Measurements from ENCODE around the gene TP53TG3E. TPM values are rescaled to one million over a fixed set of nuclear protein-coding genes. Genes with fewer than 3 reads are reported as not detected.
"Not testable (repeated sequence)": the region's sequence is repeated elsewhere in the genome, so short reads cannot be mapped to it uniquely, and the experiment has no call there.

Gene TP53TG3E, protein sequence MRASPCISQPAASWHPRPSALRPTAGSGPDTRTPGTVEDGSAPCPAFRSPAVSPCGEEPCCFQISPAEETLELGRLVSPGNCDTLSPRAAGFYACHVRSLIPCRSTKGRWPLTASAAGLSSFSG
- under 1 TPM in 1 of 2 donors, not detected in 1; 0.01 TPM for polyA plus RNA-seq

DNA sequence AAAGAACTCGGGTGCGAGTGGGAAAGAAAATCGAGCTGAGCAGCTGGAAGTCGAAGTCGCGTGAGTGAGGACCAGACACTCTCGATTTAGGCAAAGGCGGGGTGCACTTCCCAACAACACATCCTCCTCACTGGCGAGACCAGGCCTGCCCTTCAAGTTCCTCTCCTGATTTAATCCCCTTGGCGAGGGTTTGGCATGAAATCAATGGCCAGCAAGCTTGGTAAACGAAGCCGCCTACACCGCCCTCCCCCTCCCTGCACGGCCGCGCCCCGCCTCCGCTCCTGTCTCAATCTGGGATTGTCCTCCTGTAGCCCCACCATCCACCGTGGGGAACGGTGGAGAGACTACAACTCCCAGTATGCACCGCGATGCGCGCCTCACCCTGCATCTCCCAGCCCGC, at the start of gene TP53TG3E:
TSS of gene TP53TG3E (plus strand) at position 301 of the 400 bp plus-strand sequence. CDS start at position 369, 68 bp downstream.
- WGBS, 2 donors, result no CpG with 5 or more reads among the region's 25 CpGs
- H3K4me3 ChIP-seq (ENCODE audit: low read depth in 1 of 2, low read length in 2 of 2); H3K27me3 ChIP-seq (ENCODE audit: control insufficient read depth in 1 of 2, insufficient read depth in 2 of 2, low read length in 2 of 2); H3K9me3 ChIP-seq (ENCODE audit: control insufficient read depth in 2 of 2, insufficient read depth in 1 of 2, low read depth in 1 of 2, low read length in 1 of 2); H3K27ac ChIP-seq (ENCODE audit: low read depth in 2 of 2, low read length in 1 of 2); H3K4me1 ChIP-seq (ENCODE audit: control insufficient read depth in 2 of 2, insufficient read depth in 2 of 2, low read length in 1 of 2); H3K36me3 ChIP-seq (ENCODE audit: control insufficient read depth in 2 of 2, insufficient read depth in 2 of 2, low read length in 1 of 2): not testable (repeated sequence)

DNA sequence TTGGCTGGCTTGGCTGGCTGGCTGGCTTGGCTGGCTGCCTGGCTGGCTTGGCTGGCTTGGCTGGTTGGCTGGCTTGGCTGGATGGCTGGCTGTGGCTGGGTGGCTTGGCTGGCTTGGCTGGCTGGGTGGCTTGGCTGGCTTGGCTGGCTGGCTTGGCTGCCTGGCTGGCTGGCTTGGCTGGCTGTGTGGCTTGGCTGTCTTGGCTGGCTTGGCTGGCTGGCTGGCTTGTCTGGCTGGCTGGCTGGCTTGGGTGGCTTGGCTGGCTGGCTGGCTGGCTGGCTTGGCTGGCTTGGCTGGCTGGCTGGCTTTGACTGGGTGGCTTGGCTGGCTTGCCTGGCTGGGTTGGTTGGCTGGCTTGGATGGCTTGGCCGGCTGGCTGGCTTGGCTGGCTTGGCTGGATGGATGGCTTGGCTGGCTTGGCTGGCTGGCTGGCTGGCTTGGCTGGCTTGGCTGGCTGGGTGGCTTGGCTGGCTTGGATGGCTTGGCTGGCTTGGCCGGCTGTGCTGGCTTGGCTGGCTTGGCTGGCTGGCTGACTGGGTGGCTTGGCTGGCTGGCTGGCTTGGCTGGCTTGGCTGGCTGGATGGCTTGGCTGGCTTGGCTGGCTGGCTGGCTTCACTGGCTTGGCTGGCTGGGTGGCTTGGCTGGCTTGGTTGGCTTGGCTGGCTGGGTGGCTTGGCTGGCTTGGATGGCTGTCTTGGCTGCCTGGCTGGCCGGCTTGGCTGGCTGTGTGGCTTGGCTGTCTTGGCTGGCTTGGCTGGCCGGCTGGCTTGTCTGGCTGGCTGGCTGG, 32.3 kb downstream of the TP53TG3E start:
- WGBS, 2 donors, result 48 to 68% methylated on average over 4 of the region's 4 CpGs
- H3K4me1 ChIP-seq (ENCODE audit: control insufficient read depth in 2 of 2, insufficient read depth in 2 of 2, low read length in 1 of 2); H3K27me3 ChIP-seq (ENCODE audit: control insufficient read depth in 1 of 2, insufficient read depth in 2 of 2, low read length in 2 of 2); H3K27ac ChIP-seq (ENCODE audit: low read depth in 2 of 2, low read length in 1 of 2); H3K4me3 ChIP-seq (ENCODE audit: low read depth in 1 of 2, low read length in 2 of 2); H3K36me3 ChIP-seq (ENCODE audit: control insufficient read depth in 2 of 2, insufficient read depth in 2 of 2, low read length in 1 of 2): not testable (repeated sequence)
- H3K9me3 ChIP-seq (ENCODE audit: control insufficient read depth in 2 of 2, insufficient read depth in 1 of 2, low read depth in 1 of 2, low read length in 1 of 2), result peaks cover 15 to 28% of the 10 kb centered on the region in 2 donors

DNA sequence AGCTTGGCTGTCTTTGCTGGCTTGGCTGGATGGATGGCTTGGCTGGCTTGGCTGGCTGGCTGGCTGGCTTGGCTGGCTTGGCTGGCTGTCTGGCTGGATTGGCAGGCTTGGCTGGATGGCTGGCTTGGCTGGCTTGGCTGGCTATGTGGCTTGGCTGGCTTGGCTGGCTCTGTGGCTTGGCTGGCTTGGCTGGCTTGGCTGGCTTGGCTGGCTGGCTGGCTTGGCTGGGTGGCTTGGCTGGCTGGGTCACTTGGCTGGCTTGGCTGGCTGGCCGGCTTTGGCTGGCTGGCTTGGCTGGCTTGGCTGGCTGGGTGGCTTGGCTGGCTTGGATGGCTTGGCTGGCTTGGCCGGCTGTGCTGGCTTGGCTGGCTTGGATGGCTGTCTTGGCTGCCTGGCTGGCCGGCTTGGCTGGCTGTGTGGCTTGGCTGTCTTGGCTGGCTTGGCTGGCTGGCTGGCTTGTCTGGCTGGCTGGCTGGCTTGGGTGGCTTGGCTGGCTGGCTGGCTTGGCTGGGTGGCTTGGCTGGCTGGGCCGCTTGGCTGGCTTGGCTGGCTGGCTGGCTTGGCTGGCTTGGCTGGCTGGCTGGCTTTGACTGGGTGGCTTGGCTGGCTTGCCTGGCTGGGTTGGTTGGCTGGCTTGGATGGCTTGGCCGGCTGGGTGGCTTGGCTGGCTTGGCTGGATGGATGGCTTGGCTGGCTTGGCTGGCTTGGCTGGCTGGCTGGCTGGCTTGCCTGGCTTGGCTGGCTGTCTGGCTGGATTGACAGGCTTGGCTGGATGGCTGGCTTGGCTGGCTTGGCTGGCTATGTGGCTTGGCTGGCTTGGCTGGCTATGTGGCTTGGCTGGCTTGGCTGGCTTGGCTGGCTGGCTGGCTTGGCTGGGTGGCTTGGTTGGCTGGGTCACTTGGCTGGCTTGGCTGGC, 33.8 kb downstream of the TP53TG3E start:
- H3K36me3 ChIP-seq (ENCODE audit: control insufficient read depth in 2 of 2, insufficient read depth in 2 of 2, low read length in 1 of 2); H3K27me3 ChIP-seq (ENCODE audit: control insufficient read depth in 1 of 2, insufficient read depth in 2 of 2, low read length in 2 of 2); H3K4me3 ChIP-seq (ENCODE audit: low read depth in 1 of 2, low read length in 2 of 2); H3K4me1 ChIP-seq (ENCODE audit: control insufficient read depth in 2 of 2, insufficient read depth in 2 of 2, low read length in 1 of 2); H3K27ac ChIP-seq (ENCODE audit: low read depth in 2 of 2, low read length in 1 of 2): not testable (repeated sequence)
- WGBS, 2 donors, result 61 to 70% methylated on average over 5 of the region's 5 CpGs
- H3K9me3 ChIP-seq (ENCODE audit: control insufficient read depth in 2 of 2, insufficient read depth in 1 of 2, low read depth in 1 of 2, low read length in 1 of 2), result peaks cover 15 to 28% of the 10 kb centered on the region in 2 donors

DNA sequence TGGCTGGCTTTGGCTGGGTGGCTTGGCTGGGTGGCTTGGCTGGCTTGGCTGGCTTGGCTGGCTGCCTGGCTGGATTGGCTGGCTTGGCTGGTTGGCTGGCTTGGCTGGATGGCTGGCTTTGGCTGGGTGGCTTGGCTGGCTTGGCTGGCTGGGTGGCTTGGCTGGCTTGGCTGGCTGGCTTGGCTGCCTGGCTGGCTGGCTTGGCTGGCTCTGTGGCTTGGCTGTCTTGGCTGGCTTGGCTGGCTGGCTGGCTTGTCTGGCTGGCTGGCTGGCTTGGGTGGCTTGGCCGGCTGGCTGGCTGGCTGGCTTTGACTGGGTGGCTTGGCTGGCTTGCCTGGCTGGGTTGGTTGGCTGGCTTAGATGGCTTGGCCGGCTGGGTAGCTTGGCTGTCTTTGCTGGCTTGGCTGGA, 34.4 kb downstream of the TP53TG3E start:
- peaks cover 15 to 28% of the 10 kb centered on the region in 2 donors for H3K9me3 ChIP-seq (ENCODE audit: control insufficient read depth in 2 of 2, insufficient read depth in 1 of 2, low read depth in 1 of 2, low read length in 1 of 2)
- 56 to 59% methylated on average over 2 of the region's 2 CpGs for WGBS, 2 donors
- H3K4me3 ChIP-seq (ENCODE audit: low read depth in 1 of 2, low read length in 2 of 2); H3K36me3 ChIP-seq (ENCODE audit: control insufficient read depth in 2 of 2, insufficient read depth in 2 of 2, low read length in 1 of 2); H3K27me3 ChIP-seq (ENCODE audit: control insufficient read depth in 1 of 2, insufficient read depth in 2 of 2, low read length in 2 of 2); H3K4me1 ChIP-seq (ENCODE audit: control insufficient read depth in 2 of 2, insufficient read depth in 2 of 2, low read length in 1 of 2); H3K27ac ChIP-seq (ENCODE audit: low read depth in 2 of 2, low read length in 1 of 2): not testable (repeated sequence)

DNA sequence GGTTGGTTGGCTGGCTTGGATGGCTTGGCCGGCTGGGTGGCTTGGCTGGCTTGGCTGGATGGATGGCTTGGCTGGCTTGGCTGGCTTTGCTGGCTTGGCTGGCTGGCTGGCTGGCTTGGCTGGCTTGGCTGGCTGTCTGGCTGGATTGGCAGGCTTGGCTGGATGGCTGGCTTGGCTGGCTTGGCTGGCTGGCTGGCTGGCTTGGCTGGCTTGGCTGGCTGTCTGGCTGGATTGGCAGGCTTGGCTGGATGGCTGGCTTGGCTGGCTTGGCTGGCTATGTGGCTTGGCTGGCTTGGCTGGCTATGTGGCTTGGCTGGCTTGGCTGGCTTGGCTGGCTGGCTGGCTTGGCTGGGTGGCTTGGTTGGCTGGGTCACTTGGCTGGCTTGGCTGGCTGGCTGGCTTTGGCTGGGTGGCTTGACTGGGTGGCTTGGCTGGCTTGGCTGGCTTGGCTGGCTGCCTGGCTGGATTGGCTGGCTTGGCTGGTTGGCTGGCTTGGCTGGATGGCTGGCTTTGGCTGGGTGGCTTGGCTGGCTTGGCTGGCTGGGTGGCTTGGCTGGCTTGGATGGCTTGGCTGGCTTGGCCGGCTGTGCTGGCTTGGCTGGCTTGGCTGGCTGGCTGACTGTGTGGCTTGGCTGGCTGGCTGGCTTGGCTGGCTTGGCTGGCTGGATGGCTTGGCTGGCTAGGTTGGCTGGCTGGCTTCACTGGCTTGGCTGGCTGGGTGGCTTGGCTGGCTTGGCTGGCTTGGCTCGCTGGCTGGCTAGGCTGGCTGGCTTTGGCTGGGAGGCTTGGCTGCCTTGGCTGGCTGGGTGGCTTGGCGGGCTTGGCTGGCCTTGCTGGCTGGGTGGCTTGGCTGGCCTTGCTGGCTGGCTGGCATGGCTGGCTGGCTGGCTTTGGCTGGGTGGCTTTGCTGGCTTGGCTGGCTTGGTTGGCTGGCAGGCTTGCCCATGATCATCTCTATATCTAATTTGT, 35.3 kb downstream of the TP53TG3E start:
- 57 to 70% methylated on average over 3 of the region's 4 CpGs for WGBS, 2 donors
- not testable (repeated sequence) for H3K36me3 ChIP-seq (ENCODE audit: control insufficient read depth in 2 of 2, insufficient read depth in 2 of 2, low read length in 1 of 2); H3K27me3 ChIP-seq (ENCODE audit: control insufficient read depth in 1 of 2, insufficient read depth in 2 of 2, low read length in 2 of 2)

More for the DNA sequence above, 35.3 kb downstream of the TP53TG3E start:
- not testable (repeated sequence) for H3K27ac ChIP-seq (ENCODE audit: low read depth in 2 of 2, low read length in 1 of 2); H3K4me3 ChIP-seq (ENCODE audit: low read depth in 1 of 2, low read length in 2 of 2); H3K4me1 ChIP-seq (ENCODE audit: control insufficient read depth in 2 of 2, insufficient read depth in 2 of 2, low read length in 1 of 2)
- H3K9me3 ChIP-seq (ENCODE audit: control insufficient read depth in 2 of 2, insufficient read depth in 1 of 2, low read depth in 1 of 2, low read length in 1 of 2), result peaks cover 15 to 28% of the 10 kb centered on the region in 2 donors

Other genes starting within 250 kb of the TP53TG3E start
- under 1 TPM; 0.06 to 0.28 TPM for gene TP53TG3C, start 110.1 kb upstream of the TP53TG3E start, polyA plus RNA-seq
- gene TP53TG3B, start 56.5 kb downstream of the TP53TG3E start, polyA plus RNA-seq, result under 1 TPM in 1 of 2 donors, not detected in 1; 0.16 TPM
- under 1 TPM in 1 of 2 donors, not detected in 1; 0.07 TPM for gene TP53TG3F, start 155.3 kb downstream of the TP53TG3E start, polyA plus RNA-seq

Measured in esophagus (tissue), 2 donors.